ENCODE measurements around the gene RAP1GDS1. TPM values are rescaled to one million over a fixed set of nuclear protein-coding genes. Genes with fewer than 3 reads are reported as not detected.

Gene RAP1GDS1
- total and polyA plus RNA-seq, 2 of the 13 experiments (the other 11 are each of a cell fraction or from before 2014, with no cell fraction given), result 19.3 to 42.5 TPM

- TF ChIP-seq SIN3A (IDR thresholded peaks at IDR 0.05; ENCODE audit: borderline replicate concordance, low read depth, low read length) (0 out of 2 replicates have a peak, but pooled peaks have one; percentile 11), NCOA2 (CRISPR knock-in tag; IDR thresholded peaks at IDR 0.05) (no peak), CCAR2 (optimal IDR thresholded peaks at IDR 0.05; ENCODE audit: low read depth, low read length) (no peak), SMAD9 (CRISPR knock-in tag; IDR thresholded peaks at IDR 0.05) (no peak), TFDP2 (CRISPR knock-in tag; IDR thresholded peaks at IDR 0.05) (no peak), NBN (conservative IDR thresholded peaks at IDR 0.05) (no peak), PPARG (CRISPR knock-in tag; conservative IDR thresholded peaks at IDR 0.05) (no peak), HMGXB4 (CRISPR knock-in tag; IDR thresholded peaks at IDR 0.05; ENCODE audit: borderline replicate concordance in 1 of 2, low read depth in 1 of 2) (peak in 1 of 2 experiments; percentile 47; a peak in 1 of 4 replicates), MXD1 (CRISPR knock-in tag; IDR thresholded peaks at IDR 0.05) (no peak; the same call in 1 of the 2 replicates), ARID2 (CRISPR knock-in tag; IDR thresholded peaks at IDR 0.05; ENCODE audit: borderline replicate concordance) (no peak; the same call in 1 of the 2 replicates), ZNF737 (CRISPR knock-in tag; IDR thresholded peaks at IDR 0.05; ENCODE audit: borderline replicate concordance) (no peak), ZBTB14 (CRISPR knock-in tag; IDR thresholded peaks at IDR 0.05) (peak; percentile 74), ZUFSP (CRISPR knock-in tag; IDR thresholded peaks at IDR 0.05; ENCODE audit: borderline replicate concordance) (no peak), ZNF230 (CRISPR knock-in tag; IDR thresholded peaks at IDR 0.05) (peak; percentile 84; the same call in 1 of the 2 replicates), ZNF224 (CRISPR knock-in tag; IDR thresholded peaks at IDR 0.05) (no peak), ZFP62 (CRISPR knock-in tag; IDR thresholded peaks at IDR 0.05) (no peak), THAP8 (CRISPR knock-in tag; IDR thresholded peaks at IDR 0.05; ENCODE audit: borderline replicate concordance) (0 out of 2 replicates have a peak, but pooled peaks have one; percentile 68), HIC2 (CRISPR knock-in tag; IDR thresholded peaks at IDR 0.05; ENCODE audit: low read depth) (no peak)
These were observed 464 bp downstream of the RAP1GDS1 start (continued) for GRCh38 chr4:98261405-98262291.

Data from HepG2 (cell line).